ENCODE results near the gene HSP90AB1. TPM values are rescaled to one million over a fixed set of nuclear protein-coding genes. Genes with fewer than 3 reads are reported as not detected.

HSP90AB1 gene
- total RNA-seq, 4 donors from 2014 or later, result 105 to 371 (median 242) TPM

DNA sequence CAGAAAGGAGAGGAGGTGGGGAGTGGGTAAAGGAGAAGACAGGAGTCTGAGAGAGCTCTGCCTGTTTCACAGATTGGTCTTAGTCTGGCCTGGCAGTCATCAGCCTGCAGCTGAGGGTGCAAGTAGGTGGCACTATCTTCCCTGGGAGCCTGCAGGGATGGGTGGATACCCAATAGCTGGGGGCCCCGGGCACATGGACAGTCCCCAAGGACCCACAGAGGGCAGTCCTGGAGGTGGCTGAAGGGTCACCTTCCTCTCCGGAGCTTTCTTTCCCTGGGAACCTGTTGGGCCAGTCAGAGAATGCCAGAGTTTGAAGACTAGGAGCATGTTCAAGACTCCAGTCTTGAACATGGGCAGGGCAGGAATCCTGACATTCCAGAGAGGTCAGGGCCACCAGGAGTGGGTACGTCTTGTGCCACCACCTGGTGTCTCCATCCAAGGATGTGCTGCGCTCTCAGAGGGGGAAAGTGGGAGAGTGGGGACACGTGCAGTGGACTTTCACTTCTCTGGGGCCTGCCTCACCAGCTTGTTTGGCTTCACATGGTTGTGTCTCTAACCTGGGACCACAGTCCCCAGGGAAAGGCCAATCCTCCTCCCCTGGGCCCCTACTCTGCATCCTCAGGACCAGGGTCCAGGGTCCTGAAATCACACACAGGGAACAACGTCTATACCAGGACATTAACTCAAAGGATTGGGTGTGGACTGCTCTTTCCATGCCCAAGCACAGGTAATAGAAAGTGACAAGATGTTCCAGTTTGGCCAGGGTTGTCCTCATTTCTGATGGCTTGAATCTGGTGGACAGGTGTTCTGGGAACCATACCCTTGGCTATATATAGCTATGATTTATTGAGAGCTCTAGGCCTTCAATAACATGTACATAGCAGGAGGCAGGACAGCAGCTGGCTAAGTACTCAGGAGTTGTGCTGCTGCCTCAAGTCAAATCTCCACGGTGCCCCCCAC is 48.2 kb downstream of the HSP90AB1 start:
- no peaks in the 10 kb centered on the region for H3K9me3 ChIP-seq
- in situ Hi-C loops (cut with MboI; ENCODE audit: low pct_ligation_motif_present in 1 of 4, low pct_unique_long_range_greater_than_20kb in 1 of 4, low sequenced_read_pairs in 3 of 4), result no loop called here
- no peak for DNase-seq
- H3K27me3 ChIP-seq, result peaks cover 85% of the 10 kb centered on the region
- no peak for TF ChIP-seq POLR2AphosphoS5 (IDR thresholded peaks at IDR 0.05)
- TF ChIP-seq, protein P1, sequence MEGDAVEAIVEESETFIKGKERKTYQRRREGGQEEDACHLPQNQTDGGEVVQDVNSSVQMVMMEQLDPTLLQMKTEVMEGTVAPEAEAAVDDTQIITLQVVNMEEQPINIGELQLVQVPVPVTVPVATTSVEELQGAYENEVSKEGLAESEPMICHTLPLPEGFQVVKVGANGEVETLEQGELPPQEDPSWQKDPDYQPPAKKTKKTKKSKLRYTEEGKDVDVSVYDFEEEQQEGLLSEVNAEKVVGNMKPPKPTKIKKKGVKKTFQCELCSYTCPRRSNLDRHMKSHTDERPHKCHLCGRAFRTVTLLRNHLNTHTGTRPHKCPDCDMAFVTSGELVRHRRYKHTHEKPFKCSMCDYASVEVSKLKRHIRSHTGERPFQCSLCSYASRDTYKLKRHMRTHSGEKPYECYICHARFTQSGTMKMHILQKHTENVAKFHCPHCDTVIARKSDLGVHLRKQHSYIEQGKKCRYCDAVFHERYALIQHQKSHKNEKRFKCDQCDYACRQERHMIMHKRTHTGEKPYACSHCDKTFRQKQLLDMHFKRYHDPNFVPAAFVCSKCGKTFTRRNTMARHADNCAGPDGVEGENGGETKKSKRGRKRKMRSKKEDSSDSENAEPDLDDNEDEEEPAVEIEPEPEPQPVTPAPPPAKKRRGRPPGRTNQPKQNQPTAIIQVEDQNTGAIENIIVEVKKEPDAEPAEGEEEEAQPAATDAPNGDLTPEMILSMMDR (IDR thresholded peaks at IDR 0.05), result no peak
- TF ChIP-seq POLR2A (IDR thresholded peaks at IDR 0.05), result no peak
- TF ChIP-seq EP300 (IDR thresholded peaks at IDR 0.05; ENCODE audit: low read depth), result no peak
- 62% methylated on average over 6 of the region's 7 CpGs; no CpG with 5 or more reads in 1 of the 2 donors for WGBS, 2 donors (ENCODE audit: low coverage in 1 of 2)
- H3K4me1 ChIP-seq, result peaks cover 6 to 16% (median 14%) of the 10 kb centered on the region in 4 donors
- no peak overlapping the region for H3K27ac ChIP-seq
- no peaks in the 10 kb centered on the region for H3K36me3 ChIP-seq
- H3K4me3 ChIP-seq, result no peak overlapping the region
- intact Hi-C loops (cut with DNase I; ENCODE audit: low total_unique reads), result loop anchor here (5.0 kb wide), 1 partner anchor 1223 kb away; no protein-coding TSS in a partner anchor

DNA sequence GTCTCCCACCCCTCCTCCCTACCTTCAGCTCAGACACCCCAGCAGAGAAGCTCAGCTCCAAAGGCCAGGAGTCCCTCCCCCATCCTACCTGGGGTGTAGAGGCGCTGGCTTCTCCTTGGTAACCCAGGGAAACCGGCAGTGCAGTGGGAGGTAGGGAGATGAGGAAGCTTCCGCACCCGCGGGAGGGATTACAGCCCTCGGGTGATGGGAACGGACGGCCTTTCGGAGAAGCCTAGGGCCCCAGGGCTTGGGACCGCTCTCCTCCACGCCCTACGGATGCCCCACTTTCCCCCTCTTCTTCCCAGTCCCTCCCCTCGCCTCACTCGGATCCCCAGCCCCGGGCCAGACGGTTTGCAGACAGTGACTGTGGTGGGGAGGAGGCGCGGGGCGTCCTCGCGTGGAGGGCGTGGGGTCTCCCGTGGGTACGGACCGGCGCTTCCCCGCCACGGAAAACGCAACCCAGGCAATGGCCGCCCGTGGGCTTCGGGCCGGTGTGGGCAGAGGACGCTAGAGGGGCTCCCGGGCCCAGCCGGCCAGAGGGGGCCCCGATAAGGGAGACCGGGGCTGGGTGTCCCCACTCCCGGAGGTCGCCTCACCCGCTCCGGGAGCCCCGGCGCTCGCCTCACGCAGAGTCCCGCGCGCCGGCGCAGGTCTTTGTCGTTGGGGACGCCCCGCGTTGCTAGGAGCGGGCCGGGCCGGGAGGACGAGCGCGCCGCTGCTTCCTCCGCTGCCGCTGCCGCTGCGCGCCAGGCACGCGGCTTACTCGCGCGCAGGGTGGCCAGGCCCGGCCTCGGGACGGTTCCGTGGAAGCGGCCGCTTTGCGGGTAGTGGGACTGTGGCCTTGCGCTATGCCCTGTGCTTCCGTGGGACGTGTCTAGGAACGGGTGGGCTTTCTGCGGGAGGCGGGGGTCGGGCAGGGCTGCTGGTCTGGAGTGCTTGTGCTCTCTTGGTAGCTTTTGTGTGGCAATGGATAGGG is 50.5 kb downstream of the HSP90AB1 start:
- DNase-seq, result peak; percentile 25
- no peaks in the 10 kb centered on the region for H3K9me3 ChIP-seq
- peak overlapping the region; percentile 25 to 64 (median 33) for H3K4me3 ChIP-seq
- TF ChIP-seq, protein P1 (IDR thresholded peaks at IDR 0.05), result no peak
- no peak for TF ChIP-seq EP300 (IDR thresholded peaks at IDR 0.05; ENCODE audit: low read depth)
- TF ChIP-seq POLR2A (IDR thresholded peaks at IDR 0.05), result peak; percentile 10
- TF ChIP-seq POLR2AphosphoS5 (IDR thresholded peaks at IDR 0.05), result no peak
- H3K27ac ChIP-seq, result no peak overlapping the region
- peaks cover 6 to 16% (median 14%) of the 10 kb centered on the region in 4 donors for H3K4me1 ChIP-seq
- peaks cover 0 to 3% (median 0%) of the 10 kb centered on the region in 4 donors for H3K36me3 ChIP-seq
- in situ Hi-C loops (cut with MboI; ENCODE audit: low pct_ligation_motif_present in 1 of 4, low pct_unique_long_range_greater_than_20kb in 1 of 4, low sequenced_read_pairs in 3 of 4), result no loop called here
- intact Hi-C loops (cut with DNase I; ENCODE audit: low total_unique reads), result no loop called here
- 4% methylated on average over 22 of the region's 86 CpGs; no CpG with 5 or more reads in 1 of the 2 donors for WGBS, 2 donors (ENCODE audit: low coverage in 1 of 2)
- peaks cover 62% of the 10 kb centered on the region for H3K27me3 ChIP-seq

DNA sequence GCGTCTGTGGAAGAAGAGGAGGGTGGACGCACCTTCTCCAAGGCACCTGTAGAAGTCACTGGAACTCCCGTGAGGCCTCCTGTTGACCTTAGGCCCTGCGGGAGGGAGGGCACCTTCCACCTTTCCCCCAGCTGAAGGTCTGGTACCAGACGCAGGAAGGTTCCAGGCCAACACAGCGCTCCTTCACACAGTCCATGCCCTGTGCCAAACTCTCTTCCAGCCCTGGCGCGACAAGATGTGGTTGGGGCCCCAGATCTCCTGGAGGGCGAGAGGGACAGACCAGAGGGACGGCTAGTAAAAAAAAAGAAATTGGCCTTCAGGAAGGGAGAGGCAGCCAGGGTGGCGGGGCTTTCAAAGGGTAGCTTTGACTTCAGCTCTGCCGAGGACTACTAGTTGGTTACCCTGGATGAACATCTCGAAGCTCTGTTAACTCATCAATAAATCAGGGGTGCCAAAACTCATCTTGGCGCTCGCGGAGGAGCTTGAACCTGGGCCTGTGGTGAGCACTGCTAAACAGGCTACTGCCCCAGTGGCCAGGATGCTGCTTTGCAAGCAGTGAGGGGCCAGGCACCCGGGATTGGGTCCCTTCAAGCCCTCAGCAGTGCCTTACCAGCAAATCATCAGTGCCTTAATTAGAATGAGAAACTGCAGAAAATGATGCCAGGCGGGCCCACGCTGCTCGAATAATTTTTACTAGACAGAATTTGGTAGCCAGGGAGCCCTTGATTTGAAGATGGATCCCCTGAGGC is 51.3 kb downstream of the HSP90AB1 start:
- Histone ChIP-seq H3K27me3 (peaks cover 54% of the 10 kb centered on the region), H3K9me3 (no peaks in the 10 kb centered on the region), H3K4me3 (peak overlapping the region in 1 of 4 donors; percentile 64), H3K4me1 (peaks cover 6 to 16% (median 14%) of the 10 kb centered on the region in 4 donors), H3K27ac (no peak overlapping the region), H3K36me3 (peaks cover 0 to 9% (median 4%) of the 10 kb centered on the region in 4 donors)
- in situ Hi-C loops (cut with MboI; ENCODE audit: low pct_ligation_motif_present in 1 of 4, low pct_unique_long_range_greater_than_20kb in 1 of 4, low sequenced_read_pairs in 3 of 4), result no loop called here
- intact Hi-C loops (cut with DNase I; ENCODE audit: low total_unique reads), result no loop called here
- 45 to 53% methylated on average over 5 to 20 of the region's 20 CpGs for WGBS, 2 donors (ENCODE audit: low coverage in 1 of 2)
- DNase-seq, result no peak
- TF ChIP-seq EP300 (IDR thresholded peaks at IDR 0.05; ENCODE audit: low read depth), result no peak
- no peak for TF ChIP-seq POLR2AphosphoS5 (IDR thresholded peaks at IDR 0.05)
- TF ChIP-seq, protein P1 (IDR thresholded peaks at IDR 0.05), result no peak
- no peak for TF ChIP-seq POLR2A (IDR thresholded peaks at IDR 0.05)
